HG03175 (cell line): ENCODE data around the gene MLX.
A peak's percentile ranks its signal among the peaks of the same experiment; 100 is the strongest.
"Not testable (repeated sequence)": the region's sequence is repeated elsewhere in the genome, so short reads cannot be mapped to it uniquely, and the experiment has no call there.

Source experiments
- ATAC-seq: cut with Tn5 transposase; IDR thresholded peaks from one replicate; pipeline ENCODE4 v1.9.1; 2021; ENCODE audit warnings: mild to moderate bottlenecking, moderate library complexity; ENCODE audit not compliant: unreplicated experiment

The MLX gene

GRCh38 chr17:42617956-42618431 lies 51.1 kb downstream of the MLX start:
- peak; percentile 18 for ATAC-seq

GRCh38 chr17:42618442-42619150 lies 51.7 kb downstream of the MLX start:
- peak; percentile 73 for ATAC-seq

GRCh38 chr17:42621987-42622386 lies 55.1 kb downstream of the MLX start:
- ATAC-seq = not testable (repeated sequence)
